Mesenteric fat pad (tissue), 1 donor: Measurements from ENCODE around the gene FAM171A1. TPM values are rescaled to one million over a fixed set of nuclear protein-coding genes. Genes with fewer than 3 reads are reported as not detected.

Experiments
- DNase-seq: peaks from one replicate; pipeline ENCODE4 v3.0.0-alpha.2; 2020; ENCODE audit warnings: low spot score
- total RNA-seq: library from RNA; stranded (reverse); fragmentation: NEBNext Ultra II Directional; extraction: Animal tissue kit (Norgen Biotek cat#: 25700); gene quantifications from one replicate; pipeline ENCODE4 v1.2.1, GENCODE V29; 2021
- donor health status: DM: yes; HTN: yes; CAD: no.

FAM171A1 gene
- total RNA-seq, 1 donor from 2014 or later, result 36.2 TPM

- no peak for DNase-seq
These were observed 189.4 kb downstream of the FAM171A1 start for GRCh38 chr10:15181576-15182156.

GRCh38 chr10:15180736-15181135 is 190.4 kb downstream of the FAM171A1 start:
- DNase-seq, result no peak

- no peak for DNase-seq
These were observed 194.8 kb downstream of the FAM171A1 start for GRCh38 chr10:15176269-15176668.

- no peak for DNase-seq
These were observed 195.5 kb downstream of the FAM171A1 start for GRCh38 chr10:15175587-15175986.

DNA sequence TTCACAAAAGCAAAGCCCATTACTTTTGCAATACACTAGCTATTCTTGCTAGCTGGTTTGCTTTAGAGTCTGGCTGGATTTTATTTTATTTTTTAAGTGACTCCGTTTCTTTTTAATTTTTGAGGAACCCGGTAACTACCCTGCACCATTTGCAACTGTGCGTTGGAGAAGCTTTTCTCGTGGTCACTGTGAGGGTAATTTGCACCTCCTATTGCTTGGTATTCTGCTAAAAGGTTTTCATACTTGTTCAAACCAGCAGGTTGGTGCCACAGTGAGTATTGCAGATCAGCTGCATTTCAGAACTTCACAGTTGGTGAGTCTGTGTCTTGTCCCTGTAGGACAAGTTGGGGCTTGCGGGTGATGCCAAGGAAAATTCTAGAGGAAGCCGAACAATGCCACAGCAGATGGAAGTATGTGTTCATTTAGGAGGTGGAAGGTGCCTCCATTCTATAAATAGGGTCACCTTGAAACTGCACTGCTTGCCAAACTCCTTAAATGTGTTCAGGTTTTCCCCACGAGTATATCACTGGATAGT is 198.7 kb downstream of the FAM171A1 start:
- DNase-seq, result no peak

DNA sequence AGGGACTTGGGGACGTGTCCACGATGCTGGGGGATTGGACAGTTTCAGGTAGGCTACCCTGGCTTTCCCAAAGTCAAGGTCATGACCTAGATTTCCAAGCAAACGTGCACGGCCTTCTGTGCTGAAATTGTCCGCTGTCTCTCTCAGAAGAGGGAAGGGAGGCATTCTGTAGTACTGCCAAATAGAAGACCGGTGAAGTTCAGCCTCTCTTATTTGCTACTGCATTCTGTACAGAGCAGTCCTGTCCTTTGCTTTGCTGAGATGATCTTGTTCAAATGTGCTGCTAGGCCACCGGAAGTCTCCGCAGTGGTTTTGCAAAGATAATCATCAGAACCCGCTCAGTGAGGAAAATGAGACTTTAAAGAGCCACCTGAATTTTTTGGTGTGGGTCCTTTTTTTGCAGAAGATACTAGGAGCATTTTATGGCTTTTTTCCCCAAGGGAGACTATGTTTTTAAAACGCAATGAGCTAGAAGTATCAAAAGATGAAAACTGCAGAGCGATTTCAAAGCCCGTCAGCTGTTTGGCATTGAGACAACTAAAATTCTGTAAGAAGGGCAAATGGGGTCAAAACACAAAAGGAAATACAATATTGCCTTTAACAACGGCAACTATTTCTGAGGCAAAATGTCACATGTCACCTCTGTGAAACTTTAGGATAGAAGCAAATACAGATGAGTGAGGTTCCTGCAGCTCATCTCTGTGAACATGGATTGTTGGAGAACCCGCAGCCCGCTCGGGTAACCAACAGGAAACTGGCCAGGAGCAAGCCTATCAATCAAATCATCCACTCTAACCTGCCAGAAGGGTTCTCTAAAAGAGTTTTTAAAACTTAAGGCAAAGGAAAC is 201.3 kb downstream of the FAM171A1 start:
- DNase-seq, result no peak

DNA sequence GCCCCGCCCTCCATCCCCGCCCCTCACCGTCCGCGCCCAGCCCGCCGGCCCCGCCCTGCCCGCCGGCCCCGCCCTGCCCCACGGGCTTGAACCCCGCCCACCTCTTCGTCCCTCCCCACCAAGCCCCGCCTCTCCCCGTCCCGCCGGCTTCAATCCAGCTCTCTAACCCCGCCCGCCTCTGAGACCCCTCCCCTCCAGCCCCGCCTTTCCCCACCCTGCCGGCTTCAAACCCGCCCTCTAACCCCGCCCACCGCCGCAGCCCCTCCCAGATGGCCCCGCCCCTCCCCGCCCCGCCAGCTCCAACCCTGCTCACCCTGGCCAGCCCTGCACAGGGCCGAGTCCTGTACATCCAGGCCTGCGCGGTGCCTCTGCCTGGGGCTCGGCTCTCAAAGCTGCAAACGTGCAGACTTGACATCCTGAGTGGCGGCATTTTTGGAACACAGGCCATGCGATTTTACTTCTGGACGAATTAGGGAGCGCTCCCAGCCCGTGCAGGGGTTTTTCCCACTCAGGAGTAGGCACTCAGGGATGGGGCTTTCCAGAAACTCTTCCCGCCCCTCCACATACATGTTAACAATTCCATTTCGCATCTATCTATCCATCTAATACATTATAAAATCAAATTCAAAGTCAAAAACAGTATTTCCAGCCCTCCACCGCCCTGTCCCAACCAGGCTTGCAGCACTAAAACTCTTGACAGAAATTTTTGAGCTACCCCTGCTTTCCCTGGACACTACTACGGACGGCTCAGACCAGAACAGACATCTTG is 202.1 kb downstream of the FAM171A1 start:
- DNase-seq, result peak; percentile 98

DNA sequence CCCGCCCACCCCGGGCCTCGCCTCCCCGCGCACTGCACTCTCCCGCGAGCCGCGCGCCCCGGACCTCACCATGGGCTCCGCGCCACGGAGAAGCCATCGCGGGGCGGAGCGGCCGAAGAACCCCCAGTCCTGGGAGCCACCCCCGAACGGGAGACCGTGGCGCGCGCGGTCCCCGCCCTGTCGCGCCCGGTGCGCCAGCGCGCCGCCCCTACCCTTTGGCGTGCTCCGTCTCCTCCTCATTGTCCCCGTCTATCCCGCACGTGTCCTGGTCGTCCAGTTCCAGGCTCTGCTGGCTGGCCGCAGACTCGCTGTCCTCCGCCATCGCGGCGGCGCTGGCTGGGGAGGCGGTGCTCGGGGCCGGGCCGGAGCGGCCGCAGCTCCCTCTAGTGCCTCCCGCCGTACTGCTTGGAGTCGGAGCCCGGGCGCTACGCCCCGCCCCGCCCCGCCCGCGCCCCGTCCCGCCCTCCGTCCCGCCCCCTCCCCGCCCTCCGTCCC is 202.8 kb downstream of the FAM171A1 start, which contains the start of gene NMT2:
Gene NMT2 (minus strand): TSS at position 403 of the 495 bp plus-strand sequence. CDS start 81 bp downstream, at position 322.
- DNase-seq, result peak; percentile 95

- peak; percentile 91 for DNase-seq
These were observed 203.4 kb downstream of the FAM171A1 start for GRCh38 chr10:15167411-15168290.

DNA sequence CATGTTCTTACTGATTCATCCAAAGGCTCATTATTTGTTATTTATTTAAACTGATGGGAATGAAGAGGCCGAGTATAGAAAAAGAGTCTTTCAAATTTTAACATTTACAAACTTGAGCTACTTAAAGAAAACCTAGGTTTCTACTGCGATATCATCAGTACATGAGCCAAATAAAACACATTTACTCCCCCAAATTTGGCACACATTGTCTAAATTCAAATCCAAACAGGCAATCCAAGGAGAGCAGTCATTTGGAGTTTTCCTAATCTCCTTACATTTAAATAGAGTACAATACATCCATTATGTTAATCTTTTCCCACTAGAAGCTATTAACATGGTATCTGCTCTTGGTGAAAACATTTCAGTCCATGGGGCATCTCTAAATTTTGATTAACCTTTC is 204.8 kb downstream of the FAM171A1 start:
- DNase-seq, result no peak

DNA sequence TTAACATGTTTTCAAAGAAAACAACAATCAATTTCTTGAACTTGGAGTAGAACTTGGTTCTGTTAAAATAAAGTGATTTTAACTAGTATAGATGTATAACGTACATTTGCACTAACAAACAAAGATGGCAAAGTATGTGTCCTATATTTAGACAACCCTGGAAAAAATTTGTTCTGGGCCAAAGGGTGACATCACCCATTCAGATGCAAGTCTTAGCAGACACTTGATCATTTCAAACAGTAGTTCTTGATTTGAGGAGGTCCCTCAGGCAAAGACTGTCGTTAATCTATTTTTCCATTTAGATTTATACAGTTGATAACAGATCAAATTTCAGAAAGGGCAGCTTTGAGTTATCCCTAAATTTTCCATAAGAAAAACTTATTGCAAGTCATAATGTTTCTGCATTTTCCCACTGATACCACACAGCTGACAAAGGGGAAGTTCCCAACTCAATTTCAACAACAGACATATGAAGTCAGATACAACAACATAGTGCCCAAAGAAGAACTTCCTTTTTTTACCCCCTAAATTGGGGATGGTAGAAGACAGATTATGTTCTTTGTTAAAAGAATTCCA is 207.7 kb downstream of the FAM171A1 start:
- DNase-seq, result no peak

Other genes starting within 250 kb of the FAM171A1 start
- gene NMT2, start 202.6 kb downstream of the FAM171A1 start, total RNA-seq, result 127 TPM